ENCODE measurements around the gene CREB1.

CREB1 gene

DNA sequence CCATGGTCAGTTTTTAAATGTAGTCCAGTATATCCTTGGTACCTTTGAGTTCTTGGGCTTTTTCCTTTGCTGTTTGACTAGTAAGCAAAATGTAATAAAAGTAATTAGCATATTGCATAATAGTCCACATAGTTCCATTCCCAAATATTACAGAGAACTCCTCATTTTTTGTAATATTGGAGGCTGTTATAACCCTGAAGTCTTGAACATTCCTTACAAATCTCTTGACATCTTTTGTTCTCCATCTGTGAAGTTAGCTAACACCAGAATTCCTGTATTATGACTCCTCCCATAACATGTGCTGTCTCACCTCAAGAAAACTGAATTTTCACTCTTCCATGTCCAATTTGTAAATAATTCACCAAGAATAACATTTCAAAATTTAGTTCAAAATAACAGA is 17.1 kb downstream of the CREB1 start:
- DNase-seq = peak; percentile 61

- no peak for DNase-seq
These were observed 19.4 kb downstream of the CREB1 start for GRCh38 chr2:207549145-207549544.

- DNase-seq = peak; percentile 95
These were observed 28.3 kb downstream of the CREB1 start for GRCh38 chr2:207558079-207558491.

DNA sequence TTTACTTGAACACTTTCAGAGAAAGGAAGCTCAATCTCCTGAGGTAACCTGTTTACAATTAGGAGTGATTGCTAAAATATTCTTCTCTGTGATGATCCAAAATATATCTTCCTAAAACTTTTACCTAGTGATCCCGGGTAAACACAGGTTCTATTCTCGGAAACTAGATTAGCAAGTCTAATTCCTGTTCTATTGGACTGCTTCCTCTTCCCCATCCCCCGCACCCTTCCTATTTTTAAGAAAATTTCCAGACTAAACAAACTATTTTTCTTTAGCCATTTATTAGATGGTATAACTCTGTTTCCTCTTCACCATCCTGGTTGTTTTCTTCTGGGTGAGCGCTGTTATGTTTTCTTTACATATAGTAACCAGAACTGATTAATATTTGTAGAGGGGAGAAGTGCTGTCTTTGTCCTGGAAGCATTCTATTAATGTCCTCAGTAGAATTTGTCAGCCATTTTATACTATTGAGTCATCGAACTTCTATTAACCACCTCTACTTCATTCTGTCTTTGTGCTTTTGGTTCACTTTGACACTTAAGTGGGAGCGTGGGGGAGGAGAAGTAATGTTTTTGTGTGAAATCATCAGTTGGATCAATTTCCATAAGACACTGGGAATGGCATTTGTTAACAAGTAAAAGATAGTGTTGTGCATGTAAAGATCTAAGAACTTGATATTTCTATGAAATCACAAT is 31.8 kb downstream of the CREB1 start:
- peak; percentile 51 for DNase-seq

DNA sequence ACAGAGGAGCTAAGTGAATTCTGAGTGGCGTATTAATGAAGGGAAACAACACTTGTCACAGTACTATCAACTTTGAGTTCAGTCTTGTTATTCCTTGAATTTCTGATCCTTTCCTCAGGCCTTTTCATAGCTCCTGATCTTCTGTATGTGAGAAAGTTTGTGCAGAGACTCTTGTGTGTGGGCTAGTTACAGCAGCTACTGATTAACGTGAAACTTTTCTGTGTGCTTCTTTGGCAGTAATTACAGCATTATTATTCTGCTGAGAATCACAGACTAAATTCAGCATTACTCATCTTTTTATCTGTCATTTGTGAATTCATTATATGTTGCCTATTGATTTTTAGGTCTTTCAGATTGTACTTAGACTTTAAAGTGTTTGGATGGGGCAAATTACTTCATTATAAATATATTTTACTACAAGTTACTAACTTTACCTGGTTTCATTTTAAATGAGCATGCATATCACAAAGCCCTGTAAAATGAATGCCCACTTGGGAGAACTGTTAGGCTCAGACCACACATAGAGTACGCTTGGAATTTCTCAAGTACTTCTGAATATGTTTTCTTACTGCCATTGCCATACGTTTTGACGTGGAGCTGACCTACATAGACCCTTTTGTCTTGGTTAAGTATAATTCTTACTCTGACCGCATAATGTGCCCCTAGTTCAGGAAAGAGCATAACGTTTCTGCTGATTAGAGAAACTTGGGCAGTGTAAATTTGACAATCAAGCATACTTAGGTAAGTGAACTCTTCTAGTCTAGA is 36.2 kb downstream of the CREB1 start:
- no peak for DNase-seq

GRCh38 chr2:207567671-207568070 is 37.9 kb downstream of the CREB1 start:
- no peak for DNase-seq

- no peak for DNase-seq
These were observed 41.6 kb downstream of the CREB1 start for GRCh38 chr2:207571370-207571769.

DNA sequence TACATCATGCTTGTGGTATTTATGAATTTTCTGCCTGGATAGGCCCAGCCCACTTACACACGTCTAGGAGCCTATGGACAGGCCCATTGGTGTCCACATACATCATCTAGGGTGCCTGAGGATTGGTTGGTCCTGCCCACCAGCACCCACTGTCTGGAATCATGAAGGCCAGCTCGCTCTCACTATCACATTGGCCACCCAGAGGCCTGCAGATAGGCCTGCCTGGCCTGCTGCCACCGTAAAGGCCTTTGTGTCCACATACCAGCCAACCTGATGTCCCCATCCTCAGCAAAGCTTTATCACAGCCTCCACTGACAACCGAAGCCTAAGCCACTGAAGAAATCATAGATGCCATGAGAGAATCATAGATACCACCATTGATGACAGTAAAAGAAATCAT is 55.2 kb downstream of the CREB1 start:
- DNase-seq = no peak

DNA sequence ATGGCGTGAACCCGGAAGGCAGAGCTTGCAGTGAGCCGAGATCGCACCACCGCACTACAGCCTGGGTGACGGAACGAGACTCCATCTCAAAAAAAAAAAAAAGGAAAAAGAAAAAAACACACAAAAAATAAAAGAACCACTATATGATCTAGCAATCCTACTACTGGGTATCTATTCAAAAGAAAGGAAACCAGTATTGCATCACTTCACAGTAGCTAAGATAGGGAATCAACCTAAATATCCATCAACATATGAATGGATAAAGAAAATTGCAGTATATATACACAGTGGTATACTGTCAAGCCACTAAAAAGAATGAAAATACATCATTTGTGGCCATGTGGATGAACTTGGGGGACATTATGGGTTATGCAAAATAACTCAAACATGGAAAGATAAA is 57.5 kb downstream of the CREB1 start:
- DNase-seq = no peak

DNA sequence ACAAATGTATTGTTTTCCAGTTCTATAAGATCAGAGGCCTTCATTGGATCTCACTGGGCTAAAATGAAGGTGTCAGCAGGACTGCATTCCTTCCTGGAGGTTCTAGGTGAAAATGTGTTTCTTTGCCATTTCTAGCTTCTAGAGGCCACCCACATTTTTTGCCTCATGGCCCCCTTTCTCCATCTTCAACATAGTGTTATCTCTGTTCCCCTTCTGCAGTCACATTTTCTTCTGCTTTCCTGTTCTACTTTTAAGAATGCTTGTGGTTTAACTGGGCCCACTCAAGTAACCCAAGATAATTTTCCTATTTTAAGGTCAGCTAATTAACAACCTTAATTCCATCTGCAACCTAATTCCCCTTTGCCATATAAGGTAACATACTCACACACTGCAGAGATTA is 59.4 kb downstream of the CREB1 start:
- no peak for DNase-seq

- no peak for DNase-seq
These were observed 63.5 kb downstream of the CREB1 start for GRCh38 chr2:207593277-207593676.

DNA sequence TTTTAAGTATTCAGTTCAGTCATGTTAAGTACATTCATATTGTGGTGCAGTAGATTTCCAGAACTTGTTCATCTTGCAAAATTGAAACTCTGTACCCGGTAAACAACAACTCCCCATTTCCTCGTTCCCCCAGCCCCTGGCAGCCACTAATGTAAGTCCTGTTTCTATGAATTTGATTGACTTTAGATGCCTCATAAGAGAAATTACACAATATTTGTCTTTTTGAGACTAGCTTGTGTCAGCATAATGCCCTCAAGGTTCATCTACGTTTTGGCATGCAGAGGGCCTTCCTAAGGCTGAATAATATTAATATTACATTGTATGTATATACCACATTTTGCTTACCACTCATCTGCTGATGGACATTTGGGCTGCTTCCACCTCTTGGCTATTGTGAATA is 64.5 kb downstream of the CREB1 start:
- DNase-seq = no peak

DNA sequence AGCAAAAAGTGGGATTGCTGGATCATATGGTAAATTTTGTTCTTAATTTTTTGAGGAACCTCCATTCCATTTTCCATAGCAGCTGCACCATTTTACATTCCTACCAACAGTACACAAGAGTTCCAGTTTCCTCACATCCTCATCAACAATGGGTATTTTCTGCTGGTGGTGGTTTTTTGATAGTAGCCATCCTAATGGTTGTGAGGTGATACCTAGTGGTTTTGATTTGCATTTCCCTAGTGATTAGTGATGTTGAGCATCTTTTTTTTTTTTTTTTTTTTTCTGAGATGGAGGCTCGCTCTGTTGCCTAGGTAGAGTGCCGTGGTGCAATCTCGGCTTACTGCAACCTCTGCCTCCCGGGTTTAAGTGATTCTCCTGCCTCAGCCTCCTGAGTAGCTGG is 65.0 kb downstream of the CREB1 start:
- no peak for DNase-seq

- peak; percentile 39 for DNase-seq
These were observed 69.9 kb downstream of the CREB1 start for GRCh38 chr2:207599636-207600035.

DNA sequence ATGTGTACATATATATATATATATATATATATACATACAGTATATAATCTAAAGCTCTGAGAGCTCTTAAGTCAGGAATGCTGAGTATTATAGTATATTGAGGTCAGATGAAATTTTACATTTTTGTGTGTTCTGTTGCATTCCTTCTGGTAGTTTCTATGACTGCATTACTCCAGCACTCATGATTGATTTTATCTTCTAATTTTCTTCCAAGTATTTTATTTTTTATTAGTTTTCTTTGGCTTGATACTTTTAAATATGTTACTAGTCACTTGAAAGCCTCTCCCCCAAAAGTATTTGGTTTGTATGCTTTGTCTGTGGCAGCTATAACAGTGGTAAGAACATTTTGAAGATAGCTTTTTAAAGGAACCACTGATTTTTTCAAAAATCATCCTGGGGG is 70.5 kb downstream of the CREB1 start:
- DNase-seq = peak; percentile 81

- peak; percentile 35 for DNase-seq
These were observed 72.0 kb downstream of the CREB1 start for GRCh38 chr2:207601774-207602173.

DNA sequence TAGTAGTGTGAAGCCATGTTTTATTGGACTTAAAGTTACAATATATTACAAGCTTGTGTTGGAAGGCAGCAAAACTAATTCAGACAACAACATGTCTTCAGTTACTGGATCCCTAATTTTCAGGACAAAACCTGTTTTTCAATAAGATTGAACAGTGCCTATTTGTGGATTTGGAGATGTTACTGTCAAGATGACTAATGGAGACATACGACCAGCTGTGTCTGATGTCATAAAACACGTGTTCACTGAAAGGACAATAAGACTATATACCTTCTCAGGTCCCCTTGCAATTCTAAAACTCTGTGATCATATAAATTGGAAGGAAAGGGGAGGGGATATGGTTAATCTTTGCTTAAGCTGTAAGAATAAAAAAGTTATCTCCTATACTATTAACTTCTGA is 73.7 kb downstream of the CREB1 start:
- DNase-seq = no peak

DNA sequence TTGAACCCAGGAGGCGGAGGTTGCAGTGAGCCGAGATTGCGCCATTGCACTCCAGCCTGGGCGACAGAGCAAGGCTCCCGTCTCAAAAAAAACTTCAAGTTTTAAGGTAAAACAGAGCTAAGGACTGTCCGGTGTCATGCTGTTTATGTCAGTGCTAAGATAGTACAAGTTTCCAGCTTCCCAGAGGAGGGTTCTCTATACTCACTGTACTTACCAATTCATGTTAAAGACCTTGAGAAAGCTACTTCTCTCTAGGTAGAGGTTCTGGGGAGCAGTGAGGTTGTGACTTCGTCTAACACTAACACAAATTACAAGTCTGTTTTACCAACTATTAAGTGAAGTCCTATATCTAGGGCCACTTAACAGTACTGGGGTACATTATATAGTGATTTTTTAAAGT is 76.6 kb downstream of the CREB1 start:
- DNase-seq = no peak

- no peak for DNase-seq
These were observed 77.1 kb downstream of the CREB1 start for GRCh38 chr2:207606829-207607228.

DNA sequence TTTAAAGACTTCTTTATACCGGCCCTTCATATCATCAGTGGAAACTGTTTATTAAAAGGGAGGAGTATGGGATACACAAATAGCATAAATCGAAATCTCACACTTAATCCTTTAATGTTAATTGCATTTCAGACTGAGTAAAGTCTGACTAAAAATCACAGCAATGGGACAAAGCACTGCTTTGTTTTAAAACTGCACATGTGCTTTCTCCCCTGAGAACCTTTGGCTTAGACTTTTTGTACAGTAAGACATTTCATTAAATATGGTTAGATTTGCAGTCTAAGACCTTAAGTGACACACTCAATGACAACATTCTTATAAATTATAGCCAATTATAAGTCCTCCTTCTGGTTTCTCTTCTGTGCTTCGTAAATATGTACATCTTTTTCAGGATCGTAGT is 83.0 kb downstream of the CREB1 start:
- no peak for DNase-seq

GRCh38 chr2:207614824-207615223 is 85.1 kb downstream of the CREB1 start:
- DNase-seq = no peak

DNA sequence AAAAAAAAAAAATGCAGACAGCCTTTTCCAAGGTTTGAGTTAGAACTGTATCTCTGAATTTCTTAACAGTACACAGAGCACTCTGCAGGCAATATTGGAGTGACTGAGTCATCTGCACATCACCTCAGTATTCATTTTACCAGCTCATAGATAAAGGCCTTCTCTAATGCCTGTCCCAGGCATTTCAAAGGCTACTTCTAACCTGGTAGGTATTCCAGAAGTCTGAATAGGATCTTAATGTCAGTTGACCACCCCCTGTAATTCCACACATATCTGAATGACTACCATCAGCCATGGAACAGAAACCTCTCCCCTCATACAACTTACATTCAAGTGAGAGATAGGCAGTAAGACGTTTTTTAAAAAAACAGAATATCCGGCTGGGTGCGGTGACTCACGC is 86.4 kb downstream of the CREB1 start:
- DNase-seq = peak; percentile 15

DNA sequence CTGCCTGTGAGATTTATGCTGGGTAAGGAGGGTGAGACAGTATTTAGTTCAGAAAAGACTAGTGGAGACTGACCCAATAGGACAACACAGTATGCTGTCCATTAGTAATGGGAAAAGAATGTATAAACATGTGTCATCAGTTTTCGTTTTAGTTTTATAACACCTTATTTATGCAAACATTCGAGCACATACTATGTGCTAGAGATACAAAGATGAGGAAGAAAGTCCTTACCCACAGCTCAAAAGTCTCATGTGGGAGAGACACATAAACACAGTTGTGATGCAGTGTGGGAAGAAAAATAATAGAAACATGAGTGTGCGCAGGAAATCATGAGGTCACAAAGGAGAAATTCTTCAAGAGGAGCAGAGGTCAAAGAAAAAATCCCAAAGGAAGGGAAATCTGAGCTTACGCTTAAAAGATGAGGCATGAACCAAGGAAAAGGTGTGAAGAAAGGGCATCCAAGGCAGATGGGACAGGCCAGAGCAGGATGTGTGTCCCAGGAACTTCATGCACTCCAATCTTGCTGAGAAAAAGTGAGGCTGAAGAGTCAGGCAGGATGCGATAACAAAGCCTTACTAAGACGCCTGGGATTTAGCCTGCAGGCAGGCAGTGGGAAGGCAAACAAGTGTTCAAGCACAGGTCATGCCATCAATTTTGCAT is 87.4 kb downstream of the CREB1 start:
- peak; percentile 71 for DNase-seq

DNA sequence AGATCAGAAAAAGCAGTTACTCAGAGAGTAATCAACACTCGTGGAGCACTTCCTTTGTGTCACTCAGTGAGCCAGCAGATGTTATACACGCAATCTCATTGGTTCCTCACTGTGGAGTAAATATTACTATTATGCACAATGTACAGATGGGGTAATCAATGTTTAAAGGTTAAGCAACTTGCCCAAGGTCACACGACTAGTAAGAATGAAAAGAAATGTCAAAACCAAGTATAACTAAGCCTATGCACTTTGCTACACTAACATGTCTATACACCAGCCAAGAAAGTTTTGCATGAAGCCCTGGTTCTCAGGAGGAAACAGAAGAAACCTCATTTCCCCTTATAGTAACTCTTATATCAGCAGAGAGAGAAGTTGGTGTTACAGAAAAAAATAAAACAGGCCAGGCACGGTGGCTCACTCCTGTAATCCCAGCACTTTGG is 90.0 kb downstream of the CREB1 start:
- DNase-seq = no peak

Data from fibroblast of upper back skin (primary cell).